Transverse colon (tissue), 4 donors: ENCODE data around the gene SLC17A6. TPM values are rescaled to one million over a fixed set of nuclear protein-coding genes. Genes with fewer than 3 reads are reported as not detected.

Experiments
- DNase-seq: peaks from one replicate; pipeline ENCODE4 v3.0.0-alpha.2; 2019
- H3K27ac ChIP-seq, 4 donors: fragments of 200-600 bp; sonication (generic); 2 replicates each; pipeline ENCODE4 v1.5.1; 2016 to 2018; ENCODE audit warnings: inconsistent platforms in 4 of 4
- H3K27me3 ChIP-seq: fragments of 200-600 bp; sonication (generic); 2 replicates; pipeline ENCODE4 v1.5.1; 2017; ENCODE audit warnings: inconsistent platforms
- H3K36me3 ChIP-seq, 4 donors: fragments of 200-600 bp; sonication (generic); 2 replicates each; pipeline ENCODE4 v1.5.1; 2017 to 2019; ENCODE audit warnings: inconsistent platforms in 4 of 4
- H3K4me1 ChIP-seq, 4 donors: fragments of 200-600 bp; sonication (generic); 2 replicates each; pipeline ENCODE4 v1.5.1; 2017 to 2020; ENCODE audit warnings: inconsistent platforms in 4 of 4
- H3K4me3 ChIP-seq, 4 donors: fragments of 200-600 bp; sonication (generic); 1 replicate in 1 of 4; 2 replicates in 3 of 4; pipeline versions ENCODE4 v1.5.1 to v1.6.1; 2017 to 2019; ENCODE audit warnings: inconsistent platforms in 4 of 4
- H3K9me3 ChIP-seq, 2 donors: fragments of 200-600 bp; sonication (generic); 2 replicates each; pipeline ENCODE4 v1.5.1; 2017 to 2019; ENCODE audit warnings: inconsistent platforms in 2 of 2
- CTCF ChIP-seq, 5 experiments: fragments of 200-600 bp in 3 of 5; fragments of 450-650 bp in 2 of 5; sonication (generic) in 3 of 5; IDR thresholded peaks; 1 replicate in 2 of 5; 2 replicates in 3 of 5; pipeline ENCODE4 v1.5.1; 2016 to 2017; ENCODE audit warnings: antibody characterized with exemption in 5 of 5, inconsistent platforms in 3 of 5, mild to moderate bottlenecking in 2 of 5, moderate library complexity in 1 of 5
- EP300 ChIP-seq: sonication (generic); formaldehyde crosslinking; IDR thresholded peaks from one replicate; pipeline ENCODE4 v1.6.1; 2017; ENCODE audit warnings: antibody characterized with exemption, low read depth
- POLR2A ChIP-seq: fragments of 450-650 bp; IDR thresholded peaks from one replicate; pipeline ENCODE4 v1.6.1; 2016; ENCODE audit warnings: antibody characterized with exemption, mild to moderate bottlenecking, moderate library complexity
- POLR2AphosphoS5 ChIP-seq, 3 donors: sonication (generic); formaldehyde crosslinking; IDR thresholded peaks; one replicate each; pipeline ENCODE4 v1.6.1; 2016; ENCODE audit warnings: antibody characterized with exemption in 3 of 3
- WGBS, 2 donors: methylation state at CpG; one replicate each; pipeline ENCODE4 v1.1.5; 2018; ENCODE audit warnings: low coverage in 1 of 2; 5-methylcytosine and 5-hydroxymethylcytosine counted together
- in situ Hi-C, 4 donors: fragments of 200-750 bp; cut with MboI; loops; one replicate each; pipeline versions ENCODE4 v1.15.0 to v1.15.1; 2017; ENCODE audit warnings: low sequenced_read_pairs in 3 of 4, low pct_ligation_motif_present in 1 of 4, low pct_unique_long_range_greater_than_20kb in 1 of 4
- intact Hi-C: fragments of 100-400 bp; cut with DNase I; formaldehyde crosslinking; loops from one replicate; pipeline ENCODE4 v1.15.1; 2023; ENCODE audit warnings: low total_unique reads
- total RNA-seq, 4 donors: library from RNA; depleted of rRNA; stranded (reverse); fragments of >200 nt; gene quantifications; one replicate each; pipeline ENCODE4 v1.1.0, GENCODE V29; 2016

The SLC17A6 gene
- total RNA-seq, 4 donors from 2014 or later, result not detected

GRCh38 chr11:22407921-22408320 is 69.7 kb downstream of the SLC17A6 start:
- H3K4me1 ChIP-seq, result no peaks in the 10 kb centered on the region
- in situ Hi-C loops, result no loop called here
- no peaks in the 10 kb centered on the region for H3K27me3 ChIP-seq
- TF ChIP-seq EP300 (no peak), POLR2AphosphoS5 (IDR thresholded peaks at IDR 0.05) (no peak), CTCF (IDR thresholded peaks at IDR 0.05) (no peak), POLR2A (no peak)
- H3K36me3 ChIP-seq, result no peaks in the 10 kb centered on the region
- WGBS, 2 donors, result 60 to 77% methylated on average over 2 of the region's 2 CpGs
- intact Hi-C loops, result no loop called here
- no peak overlapping the region for H3K4me3 ChIP-seq
- H3K9me3 ChIP-seq, result no peaks in the 10 kb centered on the region
- no peak for DNase-seq
- H3K27ac ChIP-seq, result no peak overlapping the region

GRCh38 chr11:22415476-22415875 is 77.3 kb downstream of the SLC17A6 start:
- 20 to 76% methylated on average over 1 to 4 of the region's 4 CpGs for WGBS, 2 donors
- Histone ChIP-seq H3K27ac (no peak overlapping the region), H3K4me1 (no peaks in the 10 kb centered on the region), H3K36me3 (no peaks in the 10 kb centered on the region), H3K27me3 (no peaks in the 10 kb centered on the region), H3K9me3 (no peaks in the 10 kb centered on the region), H3K4me3 (no peak overlapping the region)
- TF ChIP-seq POLR2AphosphoS5 (IDR thresholded peaks at IDR 0.05), result no peak
- no peak for TF ChIP-seq EP300
- TF ChIP-seq POLR2A, result no peak
- no peak for TF ChIP-seq CTCF (IDR thresholded peaks at IDR 0.05)
- in situ Hi-C loops (no loop called here), intact Hi-C loops (no loop called here)
- DNase-seq, result no peak

GRCh38 chr11:22416462-22416861 is 78.3 kb downstream of the SLC17A6 start:
- Histone ChIP-seq H3K27ac (no peak overlapping the region), H3K27me3 (no peaks in the 10 kb centered on the region), H3K36me3 (no peaks in the 10 kb centered on the region), H3K9me3 (no peaks in the 10 kb centered on the region), H3K4me1 (no peaks in the 10 kb centered on the region), H3K4me3 (no peak overlapping the region)
- intact Hi-C loops (no loop called here), in situ Hi-C loops (no loop called here)
- DNase-seq, result no peak
- 46 to 52% methylated on average over 4 of the region's 4 CpGs for WGBS, 2 donors
- no peak for TF ChIP-seq CTCF (IDR thresholded peaks at IDR 0.05)
- no peak for TF ChIP-seq POLR2AphosphoS5 (IDR thresholded peaks at IDR 0.05)
- no peak for TF ChIP-seq EP300
- no peak for TF ChIP-seq POLR2A

- Histone ChIP-seq H3K9me3 (no peaks in the 10 kb centered on the region), H3K27me3 (no peaks in the 10 kb centered on the region), H3K4me1 (no peaks in the 10 kb centered on the region), H3K4me3 (no peak overlapping the region), H3K27ac (no peak overlapping the region), H3K36me3 (no peaks in the 10 kb centered on the region)
- no peak for DNase-seq
- 67 to 89% methylated on average over 1 of the region's 1 CpG for WGBS, 2 donors
- in situ Hi-C loops, result no loop called here
- TF ChIP-seq EP300, result no peak
- no peak for TF ChIP-seq CTCF (IDR thresholded peaks at IDR 0.05)
- TF ChIP-seq POLR2AphosphoS5 (IDR thresholded peaks at IDR 0.05), result no peak
- no peak for TF ChIP-seq POLR2A
- intact Hi-C loops, result no loop called here
Measured at GRCh38 chr11:22426915-22427314, 88.7 kb downstream of the SLC17A6 start.

Other genes with a start within 250 kb of the SLC17A6 start
- 10 to 100 TPM in 1 of 4 donors, 1 to 10 TPM in 3; 2.0 to 15.2 (median 7.5) TPM for gene ANO5, start 145.3 kb upstream of the SLC17A6 start, total RNA-seq